Activated naive CD4-positive, alpha-beta T cell treated with Interleukin-2 at 50 U/mL for 16 hours (primary cell): Measurements from ENCODE around the gene CTPS2.
"Not testable (repeated sequence)": the region's sequence is repeated elsewhere in the genome, so short reads cannot be mapped to it uniquely, and the experiment has no call there.

Experiments
- DNase-seq: peaks from one replicate; pipeline ENCODE4 v3.0.0-alpha.2; 2020

The CTPS2 gene

GRCh38 chrX:16601885-16602284 is 110.6 kb downstream of the CTPS2 start:
- DNase-seq, result no peak

- DNase-seq, result no peak
Observed at GRCh38 chrX:16594490-16594889, 118.0 kb downstream of the CTPS2 start.

- no peak for DNase-seq
Observed at GRCh38 chrX:16593801-16594200, 118.7 kb downstream of the CTPS2 start.

GRCh38 chrX:16592194-16592770 is 120.2 kb downstream of the CTPS2 start:
- DNase-seq, result no peak

GRCh38 chrX:16589826-16590225 is 122.6 kb downstream of the CTPS2 start:
- DNase-seq, result no peak

GRCh38 chrX:16589211-16589610 is 123.3 kb downstream of the CTPS2 start:
- DNase-seq, result no peak

GRCh38 chrX:16588266-16588665 is 124.2 kb downstream of the CTPS2 start:
- DNase-seq, result no peak

- no peak for DNase-seq
Observed at GRCh38 chrX:16587836-16588235, 124.6 kb downstream of the CTPS2 start.

GRCh38 chrX:16586377-16587112 is 125.9 kb downstream of the CTPS2 start:
- DNase-seq, result no peak

GRCh38 chrX:16585486-16586376 is 126.7 kb downstream of the CTPS2 start:
- no peak for DNase-seq

- DNase-seq, result not testable (repeated sequence)
Observed at GRCh38 chrX:16580004-16580797, 132.3 kb downstream of the CTPS2 start.

- no peak for DNase-seq
Observed at GRCh38 chrX:16579517-16579916, 133.0 kb downstream of the CTPS2 start.

GRCh38 chrX:16578218-16578617 is 134.3 kb downstream of the CTPS2 start:
- DNase-seq, result no peak

- DNase-seq, result no peak
Observed at GRCh38 chrX:16577483-16578029, 134.9 kb downstream of the CTPS2 start.

- DNase-seq, result not testable (repeated sequence)
Observed at GRCh38 chrX:16575388-16575787, 137.1 kb downstream of the CTPS2 start.

GRCh38 chrX:16573781-16574180 is 138.7 kb downstream of the CTPS2 start:
- DNase-seq, result no peak

- no peak for DNase-seq
Observed at GRCh38 chrX:16567681-16568080, 144.8 kb downstream of the CTPS2 start.

- no peak for DNase-seq
Observed at GRCh38 chrX:16566571-16566970, 145.9 kb downstream of the CTPS2 start.

- no peak for DNase-seq
Observed at GRCh38 chrX:16560173-16560572, 152.3 kb downstream of the CTPS2 start.

- no peak for DNase-seq
Observed at GRCh38 chrX:16559206-16559619, 153.3 kb downstream of the CTPS2 start.

GRCh38 chrX:16558489-16558888 is 154.0 kb downstream of the CTPS2 start:
- no peak for DNase-seq

- no peak for DNase-seq
Observed at GRCh38 chrX:16552546-16552945, 159.9 kb downstream of the CTPS2 start.

- no peak for DNase-seq
Observed at GRCh38 chrX:16547644-16548043, 164.8 kb downstream of the CTPS2 start.
